Fibroblast of mammary gland (primary cell): ENCODE data around the gene XRCC6.
A peak's percentile ranks its signal among the peaks of the same experiment; 100 is the strongest.
"Not testable (repeated sequence)": the region's sequence is repeated elsewhere in the genome, so short reads cannot be mapped to it uniquely, and the experiment has no call there.

ENCODE experiments used
- DNase-seq: peaks from one replicate; pipeline ENCODE4 v3.0.0-alpha.2; 2010; ENCODE audit warnings: low read depth
- H3K4me3 ChIP-seq: 2 replicates; pipeline ENCODE4 v1.5.1; 2011; ENCODE audit warnings: low read depth, mild to moderate bottlenecking, low read length, moderate library complexity; ENCODE audit not compliant: control insufficient read depth
- TF ChIP-seq, protein P1 (sequence below): conservative IDR thresholded peaks from 2 replicates; pipeline ENCODE4 v1.5.1; 2011; ENCODE audit warnings: low read depth, low read length, inconsistent platforms; ENCODE audit not compliant: control insufficient read depth, insufficient read depth

The XRCC6 gene

DNA sequence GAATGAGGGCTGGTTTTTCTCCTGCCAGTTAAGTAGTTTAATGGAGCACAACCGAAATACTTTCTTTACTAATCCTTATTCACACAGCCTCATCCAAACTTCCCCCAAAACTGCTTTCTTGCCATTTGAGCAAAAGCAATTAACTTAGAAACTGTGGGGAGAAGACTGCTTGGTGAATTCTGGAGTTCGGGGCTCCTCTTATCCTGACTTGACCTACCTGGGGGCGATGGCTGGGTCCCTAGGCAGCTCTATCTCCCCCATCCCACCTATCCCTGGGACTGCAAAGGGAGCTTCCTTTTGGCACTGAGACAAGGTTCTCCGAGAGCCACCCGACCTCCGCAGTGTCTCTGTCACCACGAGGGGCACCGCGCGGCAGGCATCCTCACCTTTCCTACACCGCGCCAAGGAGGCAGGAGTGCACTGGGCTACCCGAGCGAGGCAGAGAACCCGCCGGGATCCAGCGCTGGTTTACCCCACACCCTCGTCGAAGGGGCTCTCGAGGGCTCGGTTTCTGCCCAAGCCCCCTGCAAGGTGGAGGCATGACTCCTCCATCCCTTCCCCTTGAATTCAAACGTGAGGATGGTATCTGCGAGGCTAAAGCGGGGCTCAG is 1.0 kb upstream of the XRCC6 start:
- DNase-seq, result no peak
- TF ChIP-seq, protein P1, sequence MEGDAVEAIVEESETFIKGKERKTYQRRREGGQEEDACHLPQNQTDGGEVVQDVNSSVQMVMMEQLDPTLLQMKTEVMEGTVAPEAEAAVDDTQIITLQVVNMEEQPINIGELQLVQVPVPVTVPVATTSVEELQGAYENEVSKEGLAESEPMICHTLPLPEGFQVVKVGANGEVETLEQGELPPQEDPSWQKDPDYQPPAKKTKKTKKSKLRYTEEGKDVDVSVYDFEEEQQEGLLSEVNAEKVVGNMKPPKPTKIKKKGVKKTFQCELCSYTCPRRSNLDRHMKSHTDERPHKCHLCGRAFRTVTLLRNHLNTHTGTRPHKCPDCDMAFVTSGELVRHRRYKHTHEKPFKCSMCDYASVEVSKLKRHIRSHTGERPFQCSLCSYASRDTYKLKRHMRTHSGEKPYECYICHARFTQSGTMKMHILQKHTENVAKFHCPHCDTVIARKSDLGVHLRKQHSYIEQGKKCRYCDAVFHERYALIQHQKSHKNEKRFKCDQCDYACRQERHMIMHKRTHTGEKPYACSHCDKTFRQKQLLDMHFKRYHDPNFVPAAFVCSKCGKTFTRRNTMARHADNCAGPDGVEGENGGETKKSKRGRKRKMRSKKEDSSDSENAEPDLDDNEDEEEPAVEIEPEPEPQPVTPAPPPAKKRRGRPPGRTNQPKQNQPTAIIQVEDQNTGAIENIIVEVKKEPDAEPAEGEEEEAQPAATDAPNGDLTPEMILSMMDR, result no peak

DNA sequence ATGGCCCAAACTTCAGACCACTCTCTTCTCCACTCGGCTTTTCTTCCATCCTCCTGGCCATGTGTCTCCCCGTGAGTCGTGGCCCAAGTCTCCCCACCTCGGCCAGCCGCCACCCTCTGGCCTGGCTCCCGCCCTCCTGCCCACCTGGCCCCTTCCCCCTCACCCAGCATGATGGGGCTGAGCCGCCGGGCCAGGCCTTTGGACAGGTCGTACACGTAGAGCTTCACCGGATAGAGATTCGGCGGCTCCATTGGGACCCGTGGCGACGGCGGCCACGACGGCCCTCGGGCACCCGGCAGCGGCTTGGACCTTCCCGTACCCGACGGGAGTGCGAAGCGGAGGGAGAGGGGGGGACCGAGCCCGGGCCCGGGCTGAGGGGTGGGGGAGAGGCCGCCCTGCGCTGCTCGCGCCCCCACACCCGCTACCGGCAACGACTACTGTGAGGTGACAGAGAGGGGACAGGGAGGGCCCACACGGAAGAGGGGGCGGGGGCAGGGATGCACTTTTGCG is 451 bp upstream of the XRCC6 start, which contains the start of gene DESI1:
TSS of gene DESI1 (minus strand) at position 455 of the 510 bp plus-strand sequence. CDS start at position 251, 204 bp downstream.
- peak within 1 kb of the TSS; percentile 94 for H3K4me3 ChIP-seq
- no peak for DNase-seq
- TF ChIP-seq, protein P1, result no peak

More for the DNA sequence above, 1.0 kb upstream of the XRCC6 start:
- H3K4me3 ChIP-seq, result peak overlapping the region; percentile 94

DNA sequence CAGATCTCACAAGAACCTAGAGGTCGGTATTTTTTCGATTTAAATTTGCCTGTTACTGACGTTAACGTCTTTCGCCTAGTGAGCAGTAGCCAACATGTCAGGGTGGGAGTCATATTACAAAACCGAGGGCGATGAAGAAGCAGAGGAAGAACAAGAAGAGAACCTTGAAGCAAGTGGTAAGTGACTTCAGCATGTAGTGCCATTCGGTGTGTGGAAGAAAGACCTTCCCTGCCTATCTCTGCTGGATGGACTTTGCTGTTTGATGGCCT is 750 bp downstream of the XRCC6 start:
- no peak for DNase-seq
- H3K4me3 ChIP-seq, result peak overlapping the region; percentile 94
- TF ChIP-seq, protein P1, result no peak

DNA sequence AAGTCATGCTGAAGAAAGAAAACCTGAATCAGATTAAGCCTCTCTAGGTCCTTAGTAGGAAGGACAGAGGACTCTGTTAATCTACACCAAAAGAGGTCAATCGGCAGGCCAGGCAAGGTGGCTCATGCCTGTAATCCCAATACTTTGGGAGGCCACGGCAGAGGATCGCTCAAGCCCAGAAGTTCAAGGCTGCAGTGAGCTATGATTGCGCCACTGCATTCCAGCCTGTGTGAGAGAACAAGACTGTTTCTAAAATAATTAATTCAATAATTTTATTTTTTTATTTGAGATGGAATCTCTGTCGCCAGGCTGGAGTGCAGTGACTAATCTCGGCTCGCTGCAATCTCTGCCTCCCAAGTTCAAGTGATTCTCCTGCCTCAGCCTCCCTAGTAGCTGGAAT is 4.5 kb downstream of the XRCC6 start:
- TF ChIP-seq, protein P1, result no peak
- no peak for DNase-seq
- H3K4me3 ChIP-seq, result no peak overlapping the region

DNA sequence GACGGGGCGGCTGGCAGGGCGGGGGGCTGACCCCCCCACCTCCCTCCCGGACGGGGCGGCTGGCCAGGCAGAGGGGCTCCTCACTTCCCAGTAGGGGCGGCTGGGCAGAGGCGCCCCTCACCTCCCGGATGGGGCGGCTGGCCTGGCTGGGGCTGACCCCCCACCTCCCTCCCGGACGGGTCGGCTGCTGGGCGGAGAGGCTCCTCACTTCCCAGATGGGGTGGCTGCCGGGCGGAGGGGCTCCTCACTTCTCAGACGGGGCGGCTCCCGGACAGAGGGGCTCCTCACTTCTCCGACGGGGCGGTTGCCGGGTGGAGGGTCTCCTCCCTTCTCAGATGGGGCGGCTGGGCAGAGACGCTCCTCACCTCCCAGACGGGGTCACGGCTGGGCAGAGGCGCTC is 10.0 kb downstream of the XRCC6 start:
- not testable (repeated sequence) for H3K4me3 ChIP-seq, DNase-seq

DNA sequence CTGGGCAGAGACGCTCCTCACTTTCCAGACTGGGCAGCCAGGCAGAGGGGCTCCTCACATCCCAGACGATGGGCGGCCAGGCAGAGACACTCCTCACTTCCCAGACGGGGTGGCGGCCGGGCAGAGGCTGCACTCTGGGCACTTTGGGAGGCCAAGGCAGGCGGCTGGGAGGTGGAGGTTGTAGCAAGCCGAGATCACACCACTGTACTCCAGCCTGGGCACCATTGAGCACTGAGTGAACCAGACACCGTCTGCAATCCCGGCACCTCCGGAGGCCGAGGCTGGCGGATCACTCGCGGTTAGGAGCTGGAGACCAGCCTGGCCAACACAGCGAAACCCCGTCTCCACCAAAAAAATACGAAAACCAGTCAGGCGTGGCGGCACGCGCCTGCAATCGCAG is 10.5 kb downstream of the XRCC6 start:
- not testable (repeated sequence) for DNase-seq, H3K4me3 ChIP-seq

DNA sequence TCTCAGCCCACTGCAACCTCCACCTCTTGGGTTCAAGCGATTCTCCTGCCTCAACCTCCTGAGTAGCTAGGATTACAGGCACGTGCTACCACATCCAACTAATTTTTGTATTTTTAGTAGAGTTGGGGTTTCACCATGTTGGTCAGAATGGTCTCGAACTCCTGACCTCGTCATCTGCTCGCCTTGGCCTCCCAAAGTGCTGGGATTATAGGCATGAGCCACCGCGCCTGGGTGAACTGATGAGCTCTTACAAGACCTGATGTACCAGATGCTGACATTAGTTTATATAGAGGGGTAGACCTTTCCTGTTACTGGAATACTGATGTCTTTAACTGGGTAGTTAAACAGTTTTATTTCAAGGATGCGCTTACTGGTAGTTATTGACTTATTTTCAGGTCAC is 13.5 kb downstream of the XRCC6 start:
- not testable (repeated sequence) for DNase-seq, H3K4me3 ChIP-seq

DNA sequence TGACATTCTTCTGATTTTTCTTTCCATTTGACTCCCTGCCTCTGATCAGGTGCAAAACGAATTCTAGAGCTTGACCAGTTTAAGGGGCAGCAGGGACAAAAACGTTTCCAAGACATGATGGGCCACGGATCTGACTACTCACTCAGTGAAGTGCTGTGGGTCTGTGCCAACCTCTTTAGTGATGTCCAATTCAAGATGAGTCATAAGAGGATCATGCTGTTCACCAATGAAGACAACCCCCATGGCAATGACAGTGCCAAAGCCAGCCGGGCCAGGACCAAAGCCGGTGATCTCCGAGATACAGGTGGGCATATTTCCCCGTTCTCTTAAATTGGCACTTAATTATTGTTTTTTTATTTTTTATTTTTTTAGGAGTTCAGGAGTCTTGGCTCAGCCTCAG is 15.4 kb downstream of the XRCC6 start:
- TF ChIP-seq, protein P1, result no peak
- no peak overlapping the region for H3K4me3 ChIP-seq
- peak; percentile 73 for DNase-seq

DNA sequence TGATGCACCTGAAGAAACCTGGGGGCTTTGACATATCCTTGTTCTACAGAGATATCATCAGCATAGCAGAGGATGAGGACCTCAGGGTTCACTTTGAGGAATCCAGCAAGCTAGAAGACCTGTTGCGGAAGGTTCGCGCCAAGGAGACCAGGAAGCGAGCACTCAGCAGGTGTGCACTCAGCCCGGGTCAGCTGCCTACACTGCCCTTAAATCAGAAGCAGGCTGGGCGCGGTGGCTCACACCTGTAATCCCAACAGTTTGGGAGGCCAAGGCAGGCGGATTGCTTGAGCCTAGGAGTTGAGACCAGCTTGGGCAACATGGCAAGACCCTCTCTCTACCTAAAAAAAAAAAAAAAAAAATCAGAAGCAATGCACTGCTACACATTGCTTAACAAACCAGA is 16.5 kb downstream of the XRCC6 start:
- not testable (repeated sequence) for DNase-seq, H3K4me3 ChIP-seq
